K562 (cell line): Measurements from ENCODE around the gene MEOX2. TPM values are rescaled to one million over a fixed set of nuclear protein-coding genes. Genes with fewer than 3 reads are reported as not detected.

Source experiments
- CHAMP1 ChIP-seq: fragments of 450-650 bp; IDR thresholded peaks from 2 replicates; pipeline ENCODE4 v1.6.1; 2016; ENCODE audit warnings: mild to moderate bottlenecking
- CHD4 ChIP-seq: fragments of 200-600 bp; sonication (generic); IDR thresholded peaks from 3 replicates; pipeline ENCODE4 v1.6.1; 2012; ENCODE audit warnings: low read depth, mild to moderate bottlenecking, mixed read lengths, low read length, inconsistent platforms; ENCODE audit not compliant: insufficient read depth, insufficient replicate concordance, poor library complexity, severe bottlenecking
- ETV6 ChIP-seq, 3 experiments: fragments of 150-350 bp in 1 of 3; sonication (generic) in 1 of 3; formaldehyde crosslinking in 1 of 3; IDR thresholded peaks; 2 replicates each; pipeline versions ENCODE4 v1.6.1 to v1.8.0; 2014 to 2022; ENCODE audit warnings: borderline replicate concordance in 2 of 3, low read depth in 2 of 3, antibody characterized with exemption in 1 of 3, low read length in 1 of 3, mild to moderate bottlenecking in 1 of 3, missing genetic modification reagents in 1 of 3
- NFIX ChIP-seq: fragments of 250-450 bp; sonication (Bioruptor Pico); IDR thresholded peaks from 2 replicates; pipeline ENCODE4 v1.4.0; 2020; ENCODE audit warnings: low read depth, mild to moderate bottlenecking, moderate library complexity
- PKNOX1 ChIP-seq: fragments of 450-650 bp; IDR thresholded peaks from 2 replicates; pipeline ENCODE4 v1.6.1; 2016
- PML ChIP-seq: IDR thresholded peaks from 2 replicates; pipeline ENCODE4 v1.6.1; 2012; ENCODE audit warnings: low read length, inconsistent platforms
- RNF2 ChIP-seq: sonication (generic); IDR thresholded peaks from 2 replicates; pipeline ENCODE4 v1.6.1; 2016
- SIN3A ChIP-seq, 2 experiments: fragments of 150-350 bp in 1 of 2; IDR thresholded peaks; 2 replicates each; pipeline ENCODE4 v1.6.1; 2011 to 2016; ENCODE audit warnings: borderline replicate concordance in 2 of 2, low read depth in 2 of 2, low read length in 2 of 2, mild to moderate bottlenecking in 2 of 2, moderate library complexity in 2 of 2; ENCODE audit not compliant: control insufficient read depth in 1 of 2
- SREBF1 ChIP-seq: fragments of 150-350 bp; IDR thresholded peaks from 2 replicates; pipeline ENCODE4 v1.6.1; 2014; ENCODE audit warnings: antibody characterized with exemption, low read depth, low read length, borderline replicate concordance
- TFE3 ChIP-seq: fragments of 450-650 bp; formaldehyde crosslinking; IDR thresholded peaks from 2 replicates; pipeline ENCODE4 v1.4.0; 2020; ENCODE audit warnings: mild to moderate bottlenecking, mixed read lengths
- TSHZ1 ChIP-seq: fragments of 250-450 bp; sonication (Bioruptor Pico); IDR thresholded peaks from 2 replicates; pipeline ENCODE4 v1.4.0; 2020; ENCODE audit warnings: mild to moderate bottlenecking, moderate library complexity
- ZKSCAN3 ChIP-seq: fragments of 250-450 bp; sonication (Bioruptor Pico); IDR thresholded peaks from 2 replicates; pipeline ENCODE4 v1.4.0; 2020
- polyA plus RNA-seq, 8 experiments: library from polyadenylated mRNA; depleted of rRNA in 4 of 8; stranded (reverse) in 5 of 8; unstranded in 3 of 8; fragments of >200 nt; fragmentation: Nextera tagmentation in 2 of 8; fragmentation: Illumina TruSeq in 1 of 8; extraction: Ambion mirVana in 2 of 8; extraction: Trizol in 1 of 8; gene quantifications; 2 replicates each; pipeline versions ENCODE4 v1.2.1 to v1.2.3, GENCODE V29; 2011 to 2014; ENCODE audit warnings: inconsistent platforms in 1 of 8, missing spikeins in 1 of 8
- total RNA-seq, 7 experiments: library from RNA; depleted of rRNA in 6 of 7; stranded (reverse); fragments of >200 nt in 6 of 7; fragmentation: Illumina TruSeq in 2 of 7; extraction: Trizol in 2 of 7; gene quantifications; 2 replicates each; pipeline versions ENCODE4 v1.2.1 to v1.2.3, GENCODE V29; 2011 to 2021; ENCODE audit warnings: low replicate concordance in 1 of 7

MEOX2 gene
- total and polyA plus RNA-seq, 9 of the 15 experiments (the other 6 are each of a cell fraction or from before 2014, with no cell fraction given), result not detected

GRCh38 chr7:15686957-15687545 lies 568 bp upstream of the MEOX2 start (continued):
- TF ChIP-seq TSHZ1, result no peak
- TF ChIP-seq CHAMP1, result no peak
- no peak for TF ChIP-seq ZKSCAN3 (CRISPR knock-in tag)
- no peak for TF ChIP-seq NFIX
- no peak for TF ChIP-seq SIN3A (IDR thresholded peaks at IDR 0.05; ENCODE audit: borderline replicate concordance in 2 of 2, control insufficient read depth in 1 of 2, low read depth in 2 of 2, low read length in 2 of 2)
- no peak for TF ChIP-seq PML
- no peak for TF ChIP-seq TFE3
- no peak for TF ChIP-seq SREBF1
- no peak for TF ChIP-seq CHD4
- no peak for TF ChIP-seq ETV6 (IDR thresholded peaks at IDR 0.05; ENCODE audit: borderline replicate concordance in 1 of 2, low read depth in 2 of 2, low read length in 1 of 2)
- no peak for TF ChIP-seq ETV6 (CRISPR knock-in tag; IDR thresholded peaks at IDR 0.05; ENCODE audit: borderline replicate concordance)
- no peak for TF ChIP-seq RNF2
- TF ChIP-seq PKNOX1, result no peak
